ENCODE data around the gene ZRANB1. TPM values are rescaled to one million over a fixed set of nuclear protein-coding genes. Genes with fewer than 3 reads are reported as not detected.

ZRANB1 gene
- total RNA-seq, 2 donors from 2014 or later: 8.4 to 13.1 TPM

DNA sequence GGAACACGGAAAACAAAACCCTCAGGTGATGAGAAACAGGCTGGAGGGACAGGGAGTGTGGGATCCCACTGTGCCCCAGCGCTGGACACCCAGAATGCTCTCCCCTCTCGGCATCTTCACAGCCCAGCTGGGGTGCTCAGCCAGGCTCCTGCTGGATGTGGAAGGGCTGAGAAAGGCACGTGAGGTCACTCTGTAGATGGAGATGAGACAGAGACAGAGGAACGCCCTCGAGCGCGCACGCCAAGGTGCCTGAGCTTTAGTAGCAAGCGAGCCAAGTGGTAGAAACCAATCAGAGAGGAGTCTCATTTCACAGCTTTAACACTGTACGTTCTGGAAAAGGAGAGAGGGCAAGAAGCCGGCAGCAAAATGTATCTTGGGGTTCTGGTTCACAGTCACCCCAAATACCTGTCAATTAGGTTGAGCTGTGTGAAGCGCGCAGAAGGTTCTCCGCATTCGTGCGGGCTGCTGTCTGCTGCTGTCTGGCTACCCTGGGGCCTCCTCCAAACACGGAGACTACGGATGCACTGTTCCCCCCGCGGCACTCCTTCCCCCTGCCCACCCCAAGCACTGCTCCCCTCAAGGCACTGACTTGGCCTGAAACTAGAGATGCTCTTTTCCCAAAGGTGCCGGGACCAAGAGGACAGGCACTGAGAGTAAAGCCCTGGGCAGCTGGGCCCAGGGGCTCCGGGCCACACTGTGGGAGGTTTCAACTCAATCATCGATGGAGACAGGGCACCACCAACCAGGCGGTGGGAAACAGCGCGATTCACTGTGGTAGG is 91.4 kb downstream of the ZRANB1 start:
- no peaks in the 10 kb centered on the region for H3K27me3 ChIP-seq
- no peak overlapping the region for H3K4me3 ChIP-seq
- no peak for DNase-seq
- TF ChIP-seq, protein P1, sequence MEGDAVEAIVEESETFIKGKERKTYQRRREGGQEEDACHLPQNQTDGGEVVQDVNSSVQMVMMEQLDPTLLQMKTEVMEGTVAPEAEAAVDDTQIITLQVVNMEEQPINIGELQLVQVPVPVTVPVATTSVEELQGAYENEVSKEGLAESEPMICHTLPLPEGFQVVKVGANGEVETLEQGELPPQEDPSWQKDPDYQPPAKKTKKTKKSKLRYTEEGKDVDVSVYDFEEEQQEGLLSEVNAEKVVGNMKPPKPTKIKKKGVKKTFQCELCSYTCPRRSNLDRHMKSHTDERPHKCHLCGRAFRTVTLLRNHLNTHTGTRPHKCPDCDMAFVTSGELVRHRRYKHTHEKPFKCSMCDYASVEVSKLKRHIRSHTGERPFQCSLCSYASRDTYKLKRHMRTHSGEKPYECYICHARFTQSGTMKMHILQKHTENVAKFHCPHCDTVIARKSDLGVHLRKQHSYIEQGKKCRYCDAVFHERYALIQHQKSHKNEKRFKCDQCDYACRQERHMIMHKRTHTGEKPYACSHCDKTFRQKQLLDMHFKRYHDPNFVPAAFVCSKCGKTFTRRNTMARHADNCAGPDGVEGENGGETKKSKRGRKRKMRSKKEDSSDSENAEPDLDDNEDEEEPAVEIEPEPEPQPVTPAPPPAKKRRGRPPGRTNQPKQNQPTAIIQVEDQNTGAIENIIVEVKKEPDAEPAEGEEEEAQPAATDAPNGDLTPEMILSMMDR (IDR thresholded peaks at IDR 0.05): no peak
- no peaks in the 10 kb centered on the region for H3K9me3 ChIP-seq
- intact Hi-C loops (cut with DNase I): no loop called here
- H3K9ac ChIP-seq (ENCODE audit: low read depth in 2 of 2, low read length in 2 of 2): no peak overlapping the region
- no peak overlapping the region for H3K27ac ChIP-seq
- H3K36me3 ChIP-seq: no peaks in the 10 kb centered on the region
- peaks cover 9% of the 10 kb centered on the region for H3K4me1 ChIP-seq

DNA sequence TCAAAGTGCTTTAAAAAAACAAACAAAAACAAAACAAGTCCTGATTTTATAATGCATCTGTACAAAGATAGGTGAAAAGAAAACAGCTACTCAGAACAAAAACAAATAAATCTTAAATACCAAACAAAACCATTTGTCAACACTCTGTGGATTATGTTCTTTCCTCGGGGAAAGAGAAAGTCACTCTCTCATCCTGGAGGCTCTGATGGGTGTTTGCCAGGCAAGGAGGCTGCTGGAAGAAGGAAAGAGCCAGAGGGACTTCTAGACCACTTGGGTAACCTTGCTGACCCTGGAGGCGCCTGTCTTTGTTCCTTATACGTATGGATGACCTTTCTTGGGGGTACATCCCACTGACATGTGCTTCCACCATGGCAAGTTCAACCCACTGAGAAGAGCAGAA is 92.8 kb downstream of the ZRANB1 start:
- no peak overlapping the region for H3K27ac ChIP-seq
- no peak for DNase-seq
- intact Hi-C loops (cut with DNase I): no loop called here
- no peak overlapping the region for H3K4me3 ChIP-seq
- H3K9me3 ChIP-seq: no peaks in the 10 kb centered on the region
- TF ChIP-seq, protein P1 (IDR thresholded peaks at IDR 0.05): no peak
- no peaks in the 10 kb centered on the region for H3K27me3 ChIP-seq
- no peaks in the 10 kb centered on the region for H3K36me3 ChIP-seq
- H3K4me1 ChIP-seq: peaks cover 9% of the 10 kb centered on the region
- H3K9ac ChIP-seq (ENCODE audit: low read depth in 2 of 2, low read length in 2 of 2): no peak overlapping the region

DNA sequence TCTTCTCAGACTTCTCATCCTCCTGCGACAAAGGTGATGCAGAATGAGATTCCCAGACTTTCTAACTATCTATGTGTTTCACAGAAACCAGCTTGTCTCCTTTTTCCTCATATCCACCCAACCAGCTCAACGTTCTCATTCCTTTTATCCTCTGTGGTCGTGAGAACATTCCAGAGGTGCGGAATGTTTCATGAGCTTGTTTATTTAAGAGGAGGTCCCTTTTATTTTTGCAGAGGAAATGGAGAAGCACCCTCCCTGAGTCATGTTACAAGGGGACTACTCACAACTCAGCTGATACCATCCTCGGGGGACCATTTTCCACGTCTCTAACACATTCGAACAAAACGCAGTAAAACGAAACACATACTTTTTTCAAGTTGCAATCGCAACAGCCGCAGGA is 93.2 kb downstream of the ZRANB1 start:
- Histone ChIP-seq H3K36me3 (no peaks in the 10 kb centered on the region), H3K9me3 (no peaks in the 10 kb centered on the region), H3K4me3 (no peak overlapping the region), H3K9ac (ENCODE audit: low read depth in 2 of 2, low read length in 2 of 2) (no peak overlapping the region), H3K27ac (no peak overlapping the region), H3K27me3 (no peaks in the 10 kb centered on the region), H3K4me1 (peaks cover 9% of the 10 kb centered on the region)
- intact Hi-C loops (cut with DNase I): no loop called here
- DNase-seq: no peak
- TF ChIP-seq, protein P1 (IDR thresholded peaks at IDR 0.05): no peak

DNA sequence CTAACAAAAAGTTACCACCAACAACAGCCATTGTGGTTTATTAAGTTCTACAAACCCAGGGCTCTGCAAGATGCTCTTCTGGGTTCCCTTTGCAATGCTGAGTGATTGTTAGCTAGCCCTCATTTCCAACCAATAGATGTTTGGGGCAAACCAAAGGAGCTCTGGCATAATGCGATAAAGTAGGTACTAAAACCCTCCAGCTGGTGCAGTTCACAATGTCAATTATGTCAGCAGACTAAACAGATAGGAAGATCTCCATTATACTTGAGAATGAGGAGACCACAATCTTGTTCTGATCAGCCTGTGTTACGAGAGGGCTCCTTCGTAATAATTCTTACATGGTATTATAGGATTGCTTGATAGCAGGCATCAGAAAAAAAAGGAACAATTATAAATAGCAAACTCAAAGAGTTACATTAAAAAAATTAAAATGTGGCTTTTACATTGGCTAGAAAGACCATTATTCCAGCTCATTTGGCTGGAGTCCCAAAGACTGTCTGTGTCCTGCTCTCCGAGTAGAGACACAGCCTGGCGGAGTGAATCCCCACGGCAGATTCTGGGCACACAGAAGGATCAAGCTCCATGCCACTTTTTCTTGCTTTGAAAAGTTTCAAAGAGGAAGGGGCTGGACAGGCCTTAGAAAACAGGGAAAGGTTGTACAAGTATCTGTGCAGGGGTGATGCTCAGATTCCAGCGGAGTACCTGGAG is 93.8 kb downstream of the ZRANB1 start:
- TF ChIP-seq, protein P1 (IDR thresholded peaks at IDR 0.05): no peak
- intact Hi-C loops (cut with DNase I): no loop called here
- H3K36me3 ChIP-seq: no peaks in the 10 kb centered on the region
- no peaks in the 10 kb centered on the region for H3K9me3 ChIP-seq
- no peak overlapping the region for H3K9ac ChIP-seq (ENCODE audit: low read depth in 2 of 2, low read length in 2 of 2)
- peaks cover 9% of the 10 kb centered on the region for H3K4me1 ChIP-seq
- no peak overlapping the region for H3K4me3 ChIP-seq
- no peak for DNase-seq
- H3K27me3 ChIP-seq: no peaks in the 10 kb centered on the region
- H3K27ac ChIP-seq: no peak overlapping the region

DNA sequence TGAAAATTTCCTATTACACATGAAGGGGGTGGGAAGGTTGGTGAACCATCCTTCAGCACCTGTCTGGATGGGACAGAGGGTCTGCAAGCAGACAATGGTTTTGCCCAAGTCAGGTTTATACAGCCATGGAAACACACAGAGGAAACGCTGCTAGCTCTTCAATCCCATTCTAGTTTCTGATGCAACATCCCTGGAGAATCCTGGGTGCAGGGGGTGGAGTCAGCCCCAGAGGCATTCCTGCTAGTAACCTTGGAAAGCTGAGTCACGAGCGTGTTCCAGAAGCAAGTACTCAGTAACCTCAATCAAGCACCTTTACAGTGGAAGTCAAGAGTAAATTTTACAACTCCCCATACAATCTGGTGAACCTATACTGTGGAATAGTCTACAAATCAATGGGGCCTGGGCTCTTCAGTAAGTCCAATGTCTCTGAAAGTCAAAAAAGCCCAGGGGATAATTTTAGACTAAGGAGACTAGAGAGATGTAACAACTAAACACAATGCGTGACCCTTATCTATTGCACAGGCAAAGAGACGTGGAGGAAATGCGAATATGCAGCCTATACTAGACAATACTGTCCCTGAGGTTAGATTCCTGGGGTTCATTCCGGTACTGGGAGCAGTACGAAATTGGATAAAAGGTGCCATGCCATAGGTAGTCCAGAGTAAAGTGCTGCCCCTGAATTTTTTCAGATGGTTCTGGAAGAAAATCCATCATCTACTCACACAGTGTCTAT is 95.4 kb downstream of the ZRANB1 start:
- no peak overlapping the region for H3K4me3 ChIP-seq
- intact Hi-C loops (cut with DNase I): no loop called here
- H3K9ac ChIP-seq (ENCODE audit: low read depth in 2 of 2, low read length in 2 of 2): no peak overlapping the region
- no peaks in the 10 kb centered on the region for H3K27me3 ChIP-seq
- peak; percentile 61 for DNase-seq
- no peak overlapping the region for H3K27ac ChIP-seq
- H3K9me3 ChIP-seq: no peaks in the 10 kb centered on the region
- TF ChIP-seq, protein P1 (IDR thresholded peaks at IDR 0.05): no peak
- no peaks in the 10 kb centered on the region for H3K36me3 ChIP-seq
- H3K4me1 ChIP-seq: peaks cover 9% of the 10 kb centered on the region

Small RNA genes lying within 50 kb of the gene (microRNA-seq; reads per million reads assigned to microRNA genes)
- not detected for gene MIR4296

Other genes with a start within 250 kb of the ZRANB1 start
- gene FAM53B, start 197.7 kb upstream of the ZRANB1 start, total RNA-seq: 10 to 100 TPM; 43.3 to 45.2 TPM
- gene EEF1AKMT2, start 150.2 kb upstream of the ZRANB1 start, total RNA-seq: 10 to 100 TPM; 14.7 to 16.5 TPM
- gene ABRAXAS2, start 140.3 kb upstream of the ZRANB1 start, total RNA-seq: 10 to 100 TPM; 12.8 to 14.5 TPM
- 100 to 1,000 TPM; 106 to 172 TPM for gene CTBP2, start 218.4 kb downstream of the ZRANB1 start, total RNA-seq